Stimulated activated CD8-positive, alpha-beta memory T cell treated with anti-CD3 and anti-CD28 coated beads, Interleukin-12 subunit alpha, Interleukin-12 subunit beta, amount 100 ng/mL, for 1 hour (primary cell): ENCODE measurements around the gene DAPK2.
A peak's percentile ranks its signal among the peaks of the same experiment; 100 is the strongest.
"Not testable (repeated sequence)": the region's sequence is repeated elsewhere in the genome, so short reads cannot be mapped to it uniquely, and the experiment has no call there.

Experiments used
- DNase-seq: peaks from one replicate; pipeline ENCODE4 v3.0.0-alpha.2; 2020; ENCODE audit warnings: low read depth

The DAPK2 gene

GRCh38 chr15:63972801-63973200, 73.5 kb downstream of the DAPK2 start:
- no peak for DNase-seq

- no peak for DNase-seq
Observed at GRCh38 chr15:63971904-63972303, 74.4 kb downstream of the DAPK2 start.

DNA sequence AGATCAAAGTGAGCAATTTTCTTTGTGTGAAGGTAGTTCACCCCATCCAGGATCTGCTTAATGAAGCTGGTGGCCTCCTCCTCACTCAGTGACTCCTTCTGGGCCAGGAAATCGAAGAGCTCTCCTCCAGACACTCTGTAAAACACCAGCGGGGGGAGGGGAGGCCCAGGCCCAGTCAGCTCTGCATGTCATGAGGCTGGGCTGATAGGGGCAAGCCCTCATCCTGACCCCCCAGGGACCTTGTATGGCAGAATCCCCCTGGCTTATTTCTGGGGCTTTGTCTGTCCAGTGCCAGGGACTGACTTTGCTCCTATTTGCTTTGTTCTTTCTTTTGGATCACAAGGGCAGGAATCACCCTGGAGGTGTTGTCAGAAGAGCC, 74.9 kb downstream of the DAPK2 start:
- DNase-seq, result no peak

- DNase-seq, result no peak
Observed at GRCh38 chr15:63970621-63971426, 75.5 kb downstream of the DAPK2 start.

- DNase-seq, result no peak
Observed at GRCh38 chr15:63969652-63970421, 76.4 kb downstream of the DAPK2 start.

- no peak for DNase-seq
Observed at GRCh38 chr15:63968700-63969099, 77.6 kb downstream of the DAPK2 start.

GRCh38 chr15:63968122-63968524, 78.2 kb downstream of the DAPK2 start:
- DNase-seq, result no peak

GRCh38 chr15:63967616-63968015, 78.7 kb downstream of the DAPK2 start:
- no peak for DNase-seq

- DNase-seq, result not testable (repeated sequence)
Observed at GRCh38 chr15:63962947-63963721, 83.2 kb downstream of the DAPK2 start.

- no peak for DNase-seq
Observed at GRCh38 chr15:63953524-63953923, 92.8 kb downstream of the DAPK2 start.

DNA sequence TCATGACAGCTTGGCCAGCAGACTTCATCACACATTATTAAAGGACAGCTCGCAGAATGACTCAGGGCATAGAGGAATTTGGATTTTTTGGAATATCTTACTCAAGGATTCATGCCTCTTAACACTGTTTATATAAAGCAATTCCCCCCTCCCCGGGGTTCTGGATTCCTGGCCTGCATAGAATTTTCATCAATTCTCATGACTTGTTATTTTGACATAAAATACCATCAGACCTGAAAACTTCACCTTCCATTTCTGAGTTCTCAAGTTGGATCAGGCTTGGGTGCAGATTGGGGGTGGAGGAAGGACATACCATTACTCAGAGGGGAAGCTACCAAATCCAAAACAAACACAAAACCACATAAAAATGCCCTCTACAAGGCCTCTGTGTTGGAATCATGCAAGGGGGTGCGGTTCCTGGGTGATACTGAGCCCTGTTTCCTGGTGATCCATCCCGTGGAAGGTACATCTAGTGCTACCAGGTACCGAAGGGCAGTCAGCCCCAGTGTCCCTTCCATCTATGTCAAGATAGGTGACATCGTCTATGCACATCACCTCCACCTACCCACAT, 95.3 kb downstream of the DAPK2 start:
- no peak for DNase-seq

GRCh38 chr15:63948971-63949370, 97.3 kb downstream of the DAPK2 start:
- DNase-seq, result no peak

DNA sequence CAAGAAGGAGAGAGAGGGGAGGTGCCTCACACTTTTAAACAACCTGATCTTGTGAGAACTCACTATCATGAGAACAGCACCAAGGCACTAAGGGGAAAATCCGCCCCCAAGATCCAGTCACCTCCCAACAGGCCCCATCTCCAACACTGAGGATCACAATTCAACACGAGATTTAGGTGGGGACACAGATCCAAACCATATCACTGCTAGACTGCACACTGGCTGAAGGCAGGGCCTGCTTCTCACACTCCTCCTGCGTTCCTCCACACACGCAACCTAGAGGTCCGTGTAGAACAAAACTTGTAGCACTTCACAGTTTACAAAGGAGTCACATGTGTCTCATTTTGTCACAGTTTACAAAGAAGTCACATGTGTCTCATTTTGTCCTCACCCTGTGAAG, 97.8 kb downstream of the DAPK2 start:
- no peak for DNase-seq

- no peak for DNase-seq
Observed at GRCh38 chr15:63947228-63947627, 99.1 kb downstream of the DAPK2 start.

DNA sequence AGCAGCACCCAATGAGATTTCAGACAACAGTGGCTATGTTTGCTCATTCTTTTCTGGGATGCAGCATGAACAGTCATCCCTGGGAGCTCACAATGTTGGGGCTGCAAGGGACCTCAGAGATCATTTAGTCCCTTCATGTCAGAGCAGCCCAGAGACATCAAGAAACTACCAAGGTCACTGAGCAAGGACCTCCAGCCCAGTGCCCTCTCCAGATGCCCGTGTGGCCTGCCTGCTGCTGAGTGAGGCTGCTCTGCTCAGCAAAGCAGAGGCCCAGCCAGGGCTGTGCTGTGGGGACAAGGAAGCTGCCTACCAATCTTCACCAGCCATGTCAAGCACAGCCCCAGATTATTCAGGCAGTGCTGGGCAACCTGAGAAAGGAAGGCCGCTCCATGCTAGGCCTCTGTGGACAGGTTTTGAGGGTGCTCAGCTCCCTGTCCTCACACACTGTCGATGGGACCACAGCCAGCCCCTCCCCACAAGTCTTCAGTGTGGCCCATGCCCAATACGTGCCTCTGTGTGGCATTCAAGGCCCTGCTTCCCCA, 99.7 kb downstream of the DAPK2 start:
- no peak for DNase-seq

DNA sequence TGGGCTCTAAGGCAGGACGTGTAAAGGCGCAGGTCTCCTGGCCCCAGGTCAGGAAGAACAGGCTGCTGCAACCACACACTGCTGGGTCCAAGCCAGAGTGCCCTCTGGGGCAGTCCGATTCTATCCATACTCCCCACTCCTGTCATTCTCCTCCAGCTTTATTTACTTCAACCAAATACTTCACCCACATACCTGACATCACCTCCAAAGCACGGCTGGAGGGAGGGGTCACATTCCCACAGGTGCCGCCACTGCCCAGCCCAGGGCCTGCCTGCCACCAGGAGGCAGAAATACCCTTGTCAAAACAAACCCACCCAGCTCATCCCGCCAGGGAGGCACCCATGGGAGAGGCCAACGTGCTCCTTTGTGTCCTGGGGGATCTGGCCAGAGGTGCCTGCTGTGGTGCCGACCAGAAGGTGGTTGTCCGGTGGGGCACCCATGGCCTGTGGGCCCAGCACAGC, 100.4 kb downstream of the DAPK2 start:
- DNase-seq, result no peak

DNA sequence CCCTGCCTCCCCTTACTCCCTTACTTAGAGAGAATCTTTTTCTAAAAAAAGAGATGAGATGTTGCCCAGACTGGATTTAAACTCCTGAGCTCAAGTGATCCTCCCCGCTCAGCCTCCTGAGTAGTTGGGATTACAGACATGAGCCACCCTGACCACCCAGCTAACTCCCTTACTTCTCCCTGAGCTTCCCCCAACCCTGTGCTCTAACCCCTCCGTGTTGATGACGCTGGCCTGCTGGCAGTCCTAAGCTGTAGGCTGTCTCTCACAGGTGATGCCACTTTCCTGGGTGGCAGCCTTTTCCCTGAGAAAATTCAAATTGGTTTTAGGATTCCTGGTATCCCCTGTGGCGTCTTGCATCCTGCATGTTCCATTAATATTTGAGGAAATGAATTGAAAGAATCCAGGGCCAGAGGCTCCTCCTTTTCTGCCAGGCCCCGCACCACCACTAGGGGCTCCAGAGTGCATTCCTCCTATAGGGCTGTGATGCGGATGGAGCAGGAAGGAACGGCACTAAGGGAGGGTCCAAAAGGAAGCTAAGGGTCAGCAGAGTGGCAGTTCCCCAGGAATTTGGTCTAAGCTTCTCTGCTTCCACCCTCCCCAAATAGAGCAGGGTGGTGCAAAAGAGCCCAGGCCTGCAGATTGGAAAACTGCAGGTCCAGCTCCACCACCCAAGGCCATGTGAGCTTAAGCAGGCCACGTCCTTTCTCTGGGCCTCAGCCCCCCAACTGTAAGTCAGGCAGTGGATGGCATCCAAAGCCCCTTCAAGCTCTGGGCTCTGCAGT, 101.1 kb downstream of the DAPK2 start:
- peak; percentile 50 for DNase-seq

DNA sequence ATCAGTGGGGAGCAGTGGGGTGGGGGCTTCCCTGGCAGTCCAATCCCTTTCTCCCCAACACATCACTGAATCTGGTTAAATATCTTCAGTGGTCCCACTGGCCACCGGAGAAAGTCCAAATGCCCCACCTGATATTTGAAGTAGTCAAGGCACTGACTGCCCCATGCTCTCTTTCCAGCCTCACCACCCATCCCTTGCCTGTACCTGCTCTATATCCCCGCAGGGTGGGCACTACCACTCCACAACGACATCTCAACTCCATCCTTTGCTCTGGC, 101.7 kb downstream of the DAPK2 start:
- no peak for DNase-seq

DNA sequence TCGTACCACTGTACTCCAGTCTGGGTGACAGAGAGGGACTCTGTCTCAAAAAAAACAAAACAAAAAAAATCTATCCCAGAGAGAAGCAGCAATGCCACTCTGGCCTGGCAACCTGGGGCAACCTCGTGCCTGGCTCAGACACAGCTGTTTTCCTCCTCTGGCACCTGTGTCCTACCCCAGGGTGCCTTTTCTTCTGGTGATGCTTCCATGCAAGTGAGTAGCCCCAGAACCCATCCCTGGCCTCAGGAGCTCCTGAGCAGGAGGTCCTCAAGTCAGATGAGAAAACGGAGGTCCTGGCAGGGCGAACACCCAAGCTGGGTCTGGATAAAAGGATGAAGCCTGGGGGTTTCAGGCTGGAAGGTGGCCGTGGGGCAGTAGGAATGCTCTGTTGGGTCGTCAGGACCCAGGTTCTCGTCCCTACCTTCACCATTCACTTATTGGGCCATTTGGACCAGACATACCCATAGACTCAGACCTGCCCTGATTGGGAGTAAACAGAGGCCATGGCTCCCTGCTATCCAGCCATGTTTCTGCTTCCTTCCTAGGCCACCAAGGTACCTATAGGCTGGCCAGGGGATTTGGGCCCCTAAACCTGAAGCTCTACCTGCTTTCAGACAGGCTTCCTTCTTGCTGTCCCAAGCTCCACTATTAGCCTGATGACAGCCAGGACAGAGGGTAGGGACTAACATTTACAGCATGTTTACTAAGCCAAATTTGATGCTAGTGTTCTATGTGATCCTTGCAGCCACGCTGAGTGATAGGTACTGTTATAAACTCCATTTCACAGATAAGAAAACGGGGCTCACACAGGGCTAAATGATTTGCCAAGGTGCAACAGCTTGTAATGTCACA, 102.2 kb downstream of the DAPK2 start:
- no peak for DNase-seq
